Astrocyte (in vitro differentiated cells and primary cell): Measurements from ENCODE around the gene COL28A1. TPM values are rescaled to one million over a fixed set of nuclear protein-coding genes. Genes with fewer than 3 reads are reported as not detected.

ENCODE experiments used
- DNase-seq: peaks from one replicate; pipeline ENCODE4 v3.0.0-alpha.2; 2010; ENCODE audit warnings: low read depth
- FAIRE-seq: peaks from 2 replicates; lab custom pipeline; 2011; peaks lifted over from hg19 to GRCh38; lab: Jason Lieb, UNC
- H2AFZ ChIP-seq: 2 replicates; pipeline ENCODE4 v1.6.0; 2012; ENCODE audit warnings: low read depth, low read length, inconsistent platforms
- H3K27ac ChIP-seq: 2 replicates; pipeline ENCODE4 v1.5.1; 2011; ENCODE audit warnings: low read depth, low read length, inconsistent platforms
- H3K27me3 ChIP-seq: 2 replicates; pipeline ENCODE4 v1.6.0; 2011; ENCODE audit warnings: low read length, inconsistent platforms; ENCODE audit not compliant: insufficient read depth
- H3K36me3 ChIP-seq: 2 replicates; pipeline ENCODE4 v1.5.1; 2011; ENCODE audit warnings: low read length, inconsistent platforms; ENCODE audit not compliant: insufficient read depth
- H3K4me1 ChIP-seq: 2 replicates; pipeline ENCODE4 v1.5.1; 2011; ENCODE audit warnings: low read length, inconsistent platforms; ENCODE audit not compliant: insufficient read depth
- H3K4me2 ChIP-seq: 2 replicates; pipeline ENCODE4 v1.6.0; 2012; ENCODE audit warnings: low read length, inconsistent platforms
- H3K4me3 ChIP-seq: 2 replicates; pipeline ENCODE4 v1.5.1; 2011; ENCODE audit warnings: low read depth, mild to moderate bottlenecking, low read length, inconsistent platforms; ENCODE audit not compliant: insufficient read depth
- H3K79me2 ChIP-seq: 2 replicates; pipeline ENCODE4 v1.6.0; 2012; ENCODE audit warnings: mild to moderate bottlenecking, low read length, inconsistent platforms; ENCODE audit not compliant: insufficient read depth
- H3K9ac ChIP-seq: 2 replicates; pipeline ENCODE4 v1.6.0; 2012; ENCODE audit warnings: mild to moderate bottlenecking, low read length, inconsistent platforms
- H3K9me3 ChIP-seq: 2 replicates; pipeline ENCODE4 v1.5.1; 2012; ENCODE audit warnings: low read depth, mild to moderate bottlenecking, low read length, inconsistent platforms; ENCODE audit not compliant: insufficient read depth
- H4K20me1 ChIP-seq: 2 replicates; pipeline ENCODE4 v1.6.0; 2012; ENCODE audit warnings: low read length, inconsistent platforms; ENCODE audit not compliant: insufficient read depth
- H3K27ac Mint-ChIP-seq: one replicate; pipeline ENCODE4 v1.8.0; 2021; ENCODE audit warnings: mild to moderate bottlenecking, mixed read lengths; ENCODE audit not compliant: unreplicated experiment
- H3K27me3 Mint-ChIP-seq: one replicate; pipeline ENCODE4 v1.8.0; 2021; ENCODE audit warnings: low read depth, mixed read lengths; ENCODE audit not compliant: unreplicated experiment
- H3K36me3 Mint-ChIP-seq: one replicate; pipeline ENCODE4 v1.8.0; 2021; ENCODE audit warnings: low read depth, mixed read lengths; ENCODE audit not compliant: unreplicated experiment
- H3K4me1 Mint-ChIP-seq: one replicate; pipeline ENCODE4 v1.8.0; 2021; ENCODE audit warnings: low read depth, mixed read lengths; ENCODE audit not compliant: unreplicated experiment
- H3K4me3 Mint-ChIP-seq: one replicate; pipeline ENCODE4 v1.8.0; 2021; ENCODE audit warnings: mild to moderate bottlenecking, moderate library complexity, mixed read lengths; ENCODE audit not compliant: unreplicated experiment
- H3K9me3 Mint-ChIP-seq: one replicate; pipeline ENCODE4 v1.8.0; 2021; ENCODE audit warnings: mild to moderate bottlenecking, mixed read lengths; ENCODE audit not compliant: unreplicated experiment
- CTCF ChIP-seq: IDR thresholded peaks from 2 replicates; pipeline ENCODE4 v1.5.1; 2011; ENCODE audit warnings: low read depth, mild to moderate bottlenecking, inconsistent platforms, low read length, moderate library complexity; ENCODE audit not compliant: insufficient read depth
- EZH2 ChIP-seq: IDR thresholded peaks from 2 replicates; pipeline ENCODE4 v1.6.1; 2012; ENCODE audit warnings: mild to moderate bottlenecking, low read length, inconsistent platforms; ENCODE audit not compliant: insufficient read depth
- total RNA-seq: library from RNA; stranded (reverse); gene quantifications from 2 replicates; pipeline ENCODE4 v1.2.1, GENCODE V29; 2021

COL28A1 gene
- total RNA-seq, 1 donor from 2014 or later = 0.11 TPM

- Histone ChIP-seq H3K4me2 (no peak overlapping the region), H3K27ac (no peak overlapping the region), H3K36me3 (no peaks in the 10 kb centered on the region), H3K4me1 (no peaks in the 10 kb centered on the region), H2AFZ (no peak overlapping the region), H3K4me3 (no peak overlapping the region), H3K9me3 (no peaks in the 10 kb centered on the region), H3K79me2 (no peaks in the 10 kb centered on the region), H3K9ac (no peak overlapping the region), H4K20me1 (no peaks in the 10 kb centered on the region), H3K27me3 (no peaks in the 10 kb centered on the region)
- FAIRE-seq (no peak), DNase-seq (no peak)
- H3K4me3 Mint-ChIP-seq = no peak overlapping the region
- no peak overlapping the region for H3K27ac Mint-ChIP-seq
- no peaks in the 10 kb centered on the region for H3K4me1 Mint-ChIP-seq
- H3K9me3 Mint-ChIP-seq = no peaks in the 10 kb centered on the region
- TF ChIP-seq CTCF (no peak), EZH2 (no peak)
- H3K27me3 Mint-ChIP-seq = no peaks in the 10 kb centered on the region
- H3K36me3 Mint-ChIP-seq = no peaks in the 10 kb centered on the region
Observed at GRCh38 chr7:7499892-7500291, 35.8 kb downstream of the COL28A1 start.

- no peaks in the 10 kb centered on the region for H3K79me2 ChIP-seq
- H3K9ac ChIP-seq = no peak overlapping the region
- H3K36me3 ChIP-seq = no peaks in the 10 kb centered on the region
- no peaks in the 10 kb centered on the region for H3K36me3 Mint-ChIP-seq
- no peaks in the 10 kb centered on the region for H3K27me3 ChIP-seq
- no peak overlapping the region for H3K27ac Mint-ChIP-seq
- no peaks in the 10 kb centered on the region for H4K20me1 ChIP-seq
- H2AFZ ChIP-seq = no peak overlapping the region
- H3K9me3 ChIP-seq = no peaks in the 10 kb centered on the region
- no peak overlapping the region for H3K4me3 Mint-ChIP-seq
- H3K4me2 ChIP-seq = no peak overlapping the region
- H3K27me3 Mint-ChIP-seq = no peaks in the 10 kb centered on the region
- no peaks in the 10 kb centered on the region for H3K4me1 Mint-ChIP-seq
- H3K4me1 ChIP-seq = no peaks in the 10 kb centered on the region
- no peak for DNase-seq
- no peak for FAIRE-seq
- H3K27ac ChIP-seq = no peak overlapping the region
- no peaks in the 10 kb centered on the region for H3K9me3 Mint-ChIP-seq
- H3K4me3 ChIP-seq = no peak overlapping the region
- TF ChIP-seq EZH2 (no peak), CTCF (no peak)
Observed at GRCh38 chr7:7498856-7499255, 36.8 kb downstream of the COL28A1 start.

GRCh38 chr7:7496311-7496710 lies 39.4 kb downstream of the COL28A1 start:
- no peaks in the 10 kb centered on the region for H3K9me3 Mint-ChIP-seq
- FAIRE-seq (no peak), DNase-seq (peak; percentile 74)
- Histone ChIP-seq H3K4me1 (peaks cover 9% of the 10 kb centered on the region), H4K20me1 (no peaks in the 10 kb centered on the region), H3K27me3 (no peaks in the 10 kb centered on the region), H3K4me3 (no peak overlapping the region), H3K79me2 (no peaks in the 10 kb centered on the region), H2AFZ (no peak overlapping the region), H3K36me3 (no peaks in the 10 kb centered on the region), H3K27ac (no peak overlapping the region), H3K4me2 (no peak overlapping the region), H3K9me3 (no peaks in the 10 kb centered on the region), H3K9ac (no peak overlapping the region)
- TF ChIP-seq EZH2 = no peak
- TF ChIP-seq CTCF = no peak
- no peaks in the 10 kb centered on the region for H3K36me3 Mint-ChIP-seq
- no peak overlapping the region for H3K4me3 Mint-ChIP-seq
- H3K27me3 Mint-ChIP-seq = no peaks in the 10 kb centered on the region
- no peak overlapping the region for H3K27ac Mint-ChIP-seq
- H3K4me1 Mint-ChIP-seq = peaks cover 3% of the 10 kb centered on the region
